Parathyroid adenoma (tissue), 2 donors: ENCODE measurements around the gene SASH1.

ENCODE experiments used
- H2AFZ ChIP-seq: fragments of 300-600 bp; sonication (generic); one replicate; pipeline ENCODE4 v1.7.0; 2017; ENCODE audit warnings: antibody characterized with exemption, mild to moderate bottlenecking
- H3K27ac ChIP-seq: fragments of 300-600 bp; sonication (generic); one replicate; pipeline ENCODE4 v1.7.0; 2017
- H3K27me3 ChIP-seq: fragments of 300-600 bp; sonication (generic); one replicate; pipeline ENCODE4 v1.7.0; 2017; ENCODE audit warnings: low read length; ENCODE audit not compliant: control insufficient read depth, insufficient read depth
- H3K36me3 ChIP-seq: fragments of 300-600 bp; sonication (generic); one replicate; pipeline ENCODE4 v1.7.0; 2017; ENCODE audit warnings: low read length; ENCODE audit not compliant: control insufficient read depth, insufficient read depth
- H3K4me1 ChIP-seq: fragments of 300-600 bp; sonication (generic); one replicate; pipeline ENCODE4 v1.7.0; 2017; ENCODE audit warnings: control low read depth
- H3K4me2 ChIP-seq: fragments of 300-600 bp; sonication (generic); one replicate; pipeline ENCODE4 v1.7.0; 2017; ENCODE audit warnings: low read length
- H3K4me3 ChIP-seq: fragments of 300-600 bp; sonication (generic); one replicate; pipeline ENCODE4 v1.7.0; 2017; ENCODE audit warnings: low read depth, low read length
- H3K79me2 ChIP-seq: fragments of 300-600 bp; sonication (generic); one replicate; pipeline ENCODE4 v1.7.0; 2017; ENCODE audit warnings: control low read depth
- H3K9ac ChIP-seq: fragments of 300-600 bp; sonication (generic); one replicate; pipeline ENCODE4 v1.7.0; 2017; ENCODE audit warnings: mild to moderate bottlenecking
- H3K9me3 ChIP-seq: fragments of 300-600 bp; sonication (generic); one replicate; pipeline ENCODE4 v1.7.0; 2017; ENCODE audit warnings: low read length; ENCODE audit not compliant: control insufficient read depth
- CTCF ChIP-seq: fragments of 300-600 bp; sonication (generic); IDR thresholded peaks from one replicate; pipeline ENCODE4 v1.7.0; 2017; ENCODE audit warnings: antibody characterized with exemption, mild to moderate bottlenecking
- donor health status: primary hyperparathyroidism.

Gene SASH1

GRCh38 chr6:148538261-148539190, 195.9 kb downstream of the SASH1 start:
- Histone ChIP-seq H3K27me3 (no peaks in the 10 kb centered on the region), H3K4me3 (no peak overlapping the region), H3K4me2 (no peak overlapping the region), H3K9ac (no peak overlapping the region), H3K36me3 (no peaks in the 10 kb centered on the region), H3K9me3 (no peaks in the 10 kb centered on the region), H3K27ac (peak overlapping the region; percentile 83), H3K4me1 (peaks cover 5% of the 10 kb centered on the region), H3K79me2 (no peaks in the 10 kb centered on the region), H2AFZ (peak overlapping the region; percentile 81)
- no peak for TF ChIP-seq CTCF

GRCh38 chr6:148543540-148543939, 200.9 kb downstream of the SASH1 start:
- Histone ChIP-seq H3K4me3 (no peak overlapping the region), H3K4me1 (no peaks in the 10 kb centered on the region), H3K27me3 (no peaks in the 10 kb centered on the region), H2AFZ (no peak overlapping the region), H3K9ac (no peak overlapping the region), H3K79me2 (no peaks in the 10 kb centered on the region), H3K27ac (no peak overlapping the region), H3K4me2 (no peak overlapping the region), H3K9me3 (no peaks in the 10 kb centered on the region), H3K36me3 (no peaks in the 10 kb centered on the region)
- no peak for TF ChIP-seq CTCF

GRCh38 chr6:148544421-148544820, 201.8 kb downstream of the SASH1 start:
- Histone ChIP-seq H3K79me2 (no peaks in the 10 kb centered on the region), H3K27ac (no peak overlapping the region), H3K4me2 (no peak overlapping the region), H3K27me3 (no peaks in the 10 kb centered on the region), H3K9me3 (no peaks in the 10 kb centered on the region), H3K4me3 (no peak overlapping the region), H3K4me1 (no peaks in the 10 kb centered on the region), H3K9ac (no peak overlapping the region), H2AFZ (no peak overlapping the region), H3K36me3 (no peaks in the 10 kb centered on the region)
- TF ChIP-seq CTCF, result no peak

- no peak for TF ChIP-seq CTCF
- Histone ChIP-seq H3K79me2 (no peaks in the 10 kb centered on the region), H3K4me1 (no peaks in the 10 kb centered on the region), H3K36me3 (no peaks in the 10 kb centered on the region), H3K9ac (no peak overlapping the region), H3K4me2 (no peak overlapping the region), H3K4me3 (no peak overlapping the region), H3K9me3 (no peaks in the 10 kb centered on the region), H3K27me3 (no peaks in the 10 kb centered on the region), H2AFZ (no peak overlapping the region), H3K27ac (no peak overlapping the region)
Measured at GRCh38 chr6:148545901-148546300, 203.3 kb downstream of the SASH1 start.

- no peak overlapping the region for H3K27ac ChIP-seq
- H3K4me2 ChIP-seq, result no peak overlapping the region
- no peaks in the 10 kb centered on the region for H3K4me1 ChIP-seq
- H3K36me3 ChIP-seq, result no peaks in the 10 kb centered on the region
- H3K9me3 ChIP-seq, result no peaks in the 10 kb centered on the region
- TF ChIP-seq CTCF, result no peak
- H3K79me2 ChIP-seq, result no peaks in the 10 kb centered on the region
- no peak overlapping the region for H2AFZ ChIP-seq
- H3K27me3 ChIP-seq, result no peaks in the 10 kb centered on the region
- H3K9ac ChIP-seq, result no peak overlapping the region
- H3K4me3 ChIP-seq, result no peak overlapping the region
Measured at GRCh38 chr6:148547110-148547509, 204.5 kb downstream of the SASH1 start.
